Right lobe of liver (tissue), 6 donors: Measurements from ENCODE around the gene ARVCF. TPM values are rescaled to one million over a fixed set of nuclear protein-coding genes. Genes with fewer than 3 reads are reported as not detected.

Experiments used
- ATAC-seq, 4 donors: fragments of 200-7000 bp; cut with Tn5 transposase; one replicate each; pipeline ENCODE4 v1.9.1; 2020; ENCODE audit warnings: mild to moderate bottlenecking in 4 of 4, moderate library complexity in 4 of 4
- DNase-seq, 3 donors: peaks; one replicate each; pipeline ENCODE4 v3.0.0-alpha.2; 2020
- H3K27ac ChIP-seq, 3 donors: fragments of 200-600 bp; one replicate each; pipeline ENCODE4 v1.8.0; 2022
- H3K27me3 ChIP-seq, 2 donors: fragments of 200-600 bp; one replicate each; pipeline ENCODE4 v1.8.0; 2022
- H3K36me3 ChIP-seq, 4 donors: fragments of 200-600 bp; sonication (generic) in 1 of 4; one replicate each; pipeline versions ENCODE4 v1.5.1 to v1.8.0; 2017 to 2022; ENCODE audit warnings: control low read depth in 1 of 4
- H3K4me1 ChIP-seq, 4 donors: fragments of 200-600 bp; sonication (generic) in 1 of 4; one replicate each; pipeline versions ENCODE4 v1.5.1 to v1.8.0; 2017 to 2022; ENCODE audit warnings: control low read depth in 1 of 4
- H3K4me3 ChIP-seq, 3 donors: fragments of 200-600 bp; one replicate each; pipeline ENCODE4 v1.8.0; 2022
- H3K9me3 ChIP-seq, 4 donors: fragments of 200-600 bp; sonication (generic) in 1 of 4; one replicate each; pipeline versions ENCODE4 v1.5.1 to v1.8.0; 2017 to 2022; ENCODE audit warnings: control low read depth in 1 of 4
- POLR2A ChIP-seq: fragments of 450-650 bp; IDR thresholded peaks from one replicate; pipeline ENCODE4 v1.6.1; 2017; ENCODE audit warnings: antibody characterized with exemption, mild to moderate bottlenecking
- WGBS: methylation state at CpG from one replicate; pipeline ENCODE4 v1.1.6; 2018; ENCODE audit warnings: low coverage, low lambda C conversion rate; ENCODE audit not compliant: insufficient coverage; ENCODE audit errors: missing lambda C conversion rate; 5-methylcytosine and 5-hydroxymethylcytosine counted together
- intact Hi-C, 2 donors: fragments of 100-400 bp; cut with DNase I; formaldehyde crosslinking; loops; one replicate each; pipeline versions ENCODE4 v1.11.2 to v1.14.1; 2022
- total RNA-seq, 6 experiments: library from RNA; depleted of rRNA in 2 of 6; stranded (reverse); fragments of >200 nt in 2 of 6; fragmentation: NEBNext Ultra II Directional in 3 of 6; extraction: Animal tissue kit (Norgen Biotek cat#: 25700) in 3 of 6; gene quantifications; one replicate each; pipeline versions ENCODE4 v1.1.0 to v1.2.4, GENCODE V29; 2016 to 2023
- TF ChIP-seq, protein P1 (sequence below), 4 donors: fragments of 200-600 bp in 3 of 4; fragments of 450-650 bp in 1 of 4; IDR thresholded peaks; one replicate each; pipeline versions ENCODE4 v1.5.1 to v1.8.0; 2016 to 2022; ENCODE audit warnings: antibody characterized with exemption in 4 of 4, mild to moderate bottlenecking in 2 of 4
- donor health status: DM: no; HTN: yes; CAD: no.
- donor health status: DM: no; HTN: no; CAD: no.
- donor health status: DM: no; HTN: no; CAD: no.
- donor health status: DM: no; HTN: yes; CAD: no.
- donor health status: DM: no; HTN: yes; CAD: no.

The ARVCF gene
- total RNA-seq, 6 experiments from 2014 or later = 11.5 to 40.9 (median 20.7) TPM

DNA sequence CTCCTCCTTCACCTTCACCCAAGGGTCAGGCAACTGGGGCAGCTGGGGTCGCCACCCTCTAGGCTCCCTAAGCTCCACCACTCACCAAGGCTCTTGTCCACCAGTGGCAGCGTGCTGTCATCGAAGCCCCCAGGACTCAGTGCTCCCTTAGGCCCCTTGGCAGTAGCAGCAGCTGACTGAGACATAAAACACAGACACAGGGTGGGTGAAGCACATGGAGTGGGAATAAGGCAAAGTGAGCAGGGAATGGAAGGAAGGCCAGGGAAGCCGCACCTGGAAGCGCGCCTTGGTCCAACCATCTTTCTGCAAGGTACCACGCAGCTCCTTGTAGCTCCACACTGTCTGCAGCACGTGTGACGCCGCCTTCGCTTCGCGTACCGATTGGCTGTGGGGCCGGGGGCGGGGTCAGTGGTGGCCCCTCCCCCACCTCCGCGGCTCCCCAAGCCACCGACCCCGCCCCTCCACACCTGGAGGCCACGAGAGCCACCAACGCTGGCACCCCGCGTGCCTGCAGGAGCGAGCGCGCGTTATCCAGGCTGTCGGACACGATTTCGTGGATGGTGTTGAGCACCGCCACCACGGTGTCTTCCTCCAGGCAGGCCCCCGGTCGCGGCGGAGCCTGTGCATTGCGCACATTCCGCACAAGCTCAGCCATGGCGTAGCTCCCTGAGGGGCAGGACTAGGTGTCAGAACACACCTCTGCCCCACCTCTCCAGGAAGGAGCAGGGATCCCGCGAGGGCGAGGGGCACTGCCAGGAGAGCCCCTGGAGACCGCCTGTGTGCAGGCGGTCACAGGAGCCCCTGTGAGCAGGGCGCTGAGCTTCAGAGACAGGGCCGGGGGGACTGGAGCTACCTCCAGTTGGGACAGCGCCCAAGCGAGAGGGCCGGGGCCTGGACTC is 43.7 kb downstream of the ARVCF start:
- Histone ChIP-seq H3K27ac (peak overlapping the region in 2 of 3 donors; percentile 40 to 96), H3K27me3 (no peaks in the 10 kb centered on the region), H3K9me3 (no peaks in the 10 kb centered on the region), H3K4me3 (no peak overlapping the region), H3K4me1 (peaks cover 0 to 45% (median 21%) of the 10 kb centered on the region in 4 donors), H3K36me3 (peaks cover 0 to 6% (median 0%) of the 10 kb centered on the region in 4 donors)
- TF ChIP-seq, protein P1, sequence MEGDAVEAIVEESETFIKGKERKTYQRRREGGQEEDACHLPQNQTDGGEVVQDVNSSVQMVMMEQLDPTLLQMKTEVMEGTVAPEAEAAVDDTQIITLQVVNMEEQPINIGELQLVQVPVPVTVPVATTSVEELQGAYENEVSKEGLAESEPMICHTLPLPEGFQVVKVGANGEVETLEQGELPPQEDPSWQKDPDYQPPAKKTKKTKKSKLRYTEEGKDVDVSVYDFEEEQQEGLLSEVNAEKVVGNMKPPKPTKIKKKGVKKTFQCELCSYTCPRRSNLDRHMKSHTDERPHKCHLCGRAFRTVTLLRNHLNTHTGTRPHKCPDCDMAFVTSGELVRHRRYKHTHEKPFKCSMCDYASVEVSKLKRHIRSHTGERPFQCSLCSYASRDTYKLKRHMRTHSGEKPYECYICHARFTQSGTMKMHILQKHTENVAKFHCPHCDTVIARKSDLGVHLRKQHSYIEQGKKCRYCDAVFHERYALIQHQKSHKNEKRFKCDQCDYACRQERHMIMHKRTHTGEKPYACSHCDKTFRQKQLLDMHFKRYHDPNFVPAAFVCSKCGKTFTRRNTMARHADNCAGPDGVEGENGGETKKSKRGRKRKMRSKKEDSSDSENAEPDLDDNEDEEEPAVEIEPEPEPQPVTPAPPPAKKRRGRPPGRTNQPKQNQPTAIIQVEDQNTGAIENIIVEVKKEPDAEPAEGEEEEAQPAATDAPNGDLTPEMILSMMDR (IDR thresholded peaks at IDR 0.05) = no peak
- TF ChIP-seq POLR2A = no peak
- no peak for DNase-seq
- ATAC-seq = no peak
- intact Hi-C loops = loop anchor here (10.0 kb wide), 2 partner anchors 52 to 142 kb away; partner anchors contain the start of genes RANBP1 (in 2 of the 2), TRMT2A (in 2 of the 2) and TANGO2 (in 1 of the 2)
- WGBS = 96% methylated on average over 14 of the region's 50 CpGs

DNA sequence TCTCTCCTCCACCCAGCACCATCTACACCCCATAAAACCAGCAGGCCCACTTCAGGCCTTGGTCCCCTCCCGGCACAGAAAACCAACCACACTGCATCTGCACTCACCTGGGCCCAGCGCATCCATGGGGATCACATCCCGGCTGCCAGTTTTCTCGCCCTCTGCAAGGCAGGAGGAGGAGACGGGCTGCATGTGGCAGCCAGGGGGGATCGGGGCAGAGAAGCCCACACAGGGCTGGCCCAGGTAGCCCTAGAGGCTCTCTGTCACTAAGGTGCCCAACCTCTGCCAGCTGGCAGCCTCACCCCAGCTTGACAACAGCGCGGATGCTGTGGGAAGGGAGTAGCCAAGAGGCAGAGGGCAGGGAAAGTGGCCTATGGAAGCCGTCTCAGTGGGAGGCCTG is 44.4 kb downstream of the ARVCF start:
- no peak overlapping the region for H3K4me3 ChIP-seq
- peaks cover 0 to 12% (median under 1%) of the 10 kb centered on the region in 4 donors for H3K36me3 ChIP-seq
- ATAC-seq (no peak), DNase-seq (no peak)
- H3K27ac ChIP-seq = peak overlapping the region in 2 of 3 donors; percentile 94 to 96
- peaks cover 0 to 45% (median 21%) of the 10 kb centered on the region in 4 donors for H3K4me1 ChIP-seq
- H3K9me3 ChIP-seq = no peaks in the 10 kb centered on the region
- intact Hi-C loops = loop anchor here (10.0 kb wide), 2 partner anchors 53 to 143 kb away; partner anchors contain the start of genes RANBP1 (in 2 of the 2), TRMT2A (in 2 of the 2) and TANGO2 (in 1 of the 2)
- no peaks in the 10 kb centered on the region for H3K27me3 ChIP-seq
- 24% methylated on average over 2 of the region's 9 CpGs for WGBS
- TF ChIP-seq, protein P1 (IDR thresholded peaks at IDR 0.05) = no peak

DNA sequence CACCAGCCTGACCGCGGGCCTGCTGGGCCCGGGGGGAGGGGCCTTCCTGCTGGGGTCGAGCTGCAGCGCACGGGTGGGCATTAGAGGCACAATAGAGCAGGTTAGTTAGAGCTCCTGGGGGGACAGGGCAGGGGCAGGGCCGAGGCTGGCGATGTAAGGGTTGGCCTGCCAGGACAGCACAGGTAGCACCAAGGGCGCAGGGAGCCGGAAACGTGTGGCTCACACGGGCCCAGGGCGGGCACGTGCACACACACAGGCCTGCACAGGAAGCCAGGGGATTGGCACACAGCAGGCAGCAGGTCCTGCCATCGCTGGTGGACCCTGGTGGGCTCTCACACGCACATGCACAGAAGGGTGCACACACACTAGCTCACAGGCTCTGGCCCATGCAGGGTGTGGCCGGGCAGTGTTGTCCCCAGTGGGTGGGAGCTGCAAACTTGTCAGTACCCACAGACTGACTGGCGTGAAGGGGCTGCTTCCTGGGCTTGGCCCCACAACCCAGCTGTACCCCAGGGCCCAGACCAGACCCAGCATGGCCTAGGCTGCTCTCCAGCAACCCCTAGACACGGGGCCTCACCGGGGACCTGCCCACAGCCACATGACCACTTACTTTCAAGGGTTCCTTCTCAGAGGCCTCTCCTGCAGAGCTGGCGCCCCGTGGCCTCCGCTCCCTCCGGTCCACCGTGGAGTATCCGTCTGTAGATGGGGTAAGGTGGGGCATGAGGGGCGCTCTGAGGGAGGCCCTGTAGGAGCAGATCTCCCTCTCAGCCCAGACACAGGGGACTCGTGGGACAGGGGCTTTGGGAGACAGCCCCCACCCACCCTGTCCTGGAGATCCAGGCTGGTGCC is 45.1 kb downstream of the ARVCF start:
- no peaks in the 10 kb centered on the region for H3K9me3 ChIP-seq
- no CpG with 5 or more reads among the region's 28 CpGs for WGBS
- DNase-seq (peak; percentile 68 to 81 (median 79)), ATAC-seq (peak; percentile 41 to 61 (median 51))
- peak overlapping the region in 1 of 3 donors; percentile 11 for H3K4me3 ChIP-seq
- peak; percentile 8 for TF ChIP-seq POLR2A
- TF ChIP-seq, protein P1 (IDR thresholded peaks at IDR 0.05) = no peak
- H3K4me1 ChIP-seq = peaks cover 0 to 45% (median 21%) of the 10 kb centered on the region in 4 donors
- peak overlapping the region; percentile 85 to 96 (median 94) for H3K27ac ChIP-seq
- intact Hi-C loops = loop anchor here (10.0 kb wide), 2 partner anchors 53 to 143 kb away; partner anchors contain the start of genes RANBP1 (in 2 of the 2), TRMT2A (in 2 of the 2) and TANGO2 (in 1 of the 2)
- H3K36me3 ChIP-seq = peaks cover 0 to 18% (median 4%) of the 10 kb centered on the region in 4 donors
- no peaks in the 10 kb centered on the region for H3K27me3 ChIP-seq
